K562 (cell line): ENCODE results near the gene PTCH2. TPM values are rescaled to one million over a fixed set of nuclear protein-coding genes. Genes with fewer than 3 reads are reported as not detected.

ENCODE experiments used
- CEBPG ChIP-seq, 3 experiments: fragments of 200-800 bp in 1 of 3; sonication (Bioruptor generic) in 1 of 3; sonication (generic) in 1 of 3; formaldehyde crosslinking in 1 of 3; IDR thresholded peaks in 2 of 3; conservative IDR thresholded peaks in 1 of 3; 2 replicates each; pipeline versions ENCODE4 v1.6.1 to v1.8.0; 2016 to 2022; ENCODE audit warnings: missing compliant biosample characterization in 2 of 3, missing genetic modification characterization in 2 of 3, mild to moderate bottlenecking in 1 of 3, missing genetic modification reagents in 1 of 3
- ETV5 ChIP-seq: sonication (generic); formaldehyde crosslinking; IDR thresholded peaks from 2 replicates; pipeline ENCODE4 v1.4.0; 2020; ENCODE audit warnings: low read depth, mild to moderate bottlenecking, missing genetic modification reagents
- FOXM1 ChIP-seq, 2 experiments: fragments of 450-650 bp in 1 of 2; sonication (generic) in 1 of 2; formaldehyde crosslinking in 1 of 2; IDR thresholded peaks; 2 replicates each; pipeline versions ENCODE4 v1.6.1 to v1.9.0; 2017 to 2022; ENCODE audit warnings: low read depth in 2 of 2, mild to moderate bottlenecking in 2 of 2, missing genetic modification reagents in 1 of 2, moderate library complexity in 1 of 2
- GATA2 ChIP-seq: sonication (generic); formaldehyde crosslinking; IDR thresholded peaks from 2 replicates; pipeline ENCODE4 v1.4.0; 2020; ENCODE audit warnings: mild to moderate bottlenecking, missing genetic modification reagents
- KAT7 ChIP-seq: sonication (generic); formaldehyde crosslinking; IDR thresholded peaks from 2 replicates; pipeline ENCODE4 v1.8.0; 2022; ENCODE audit warnings: missing genetic modification reagents, mild to moderate bottlenecking, borderline replicate concordance
- MLLT1 ChIP-seq, 2 experiments: fragments of 450-650 bp; IDR thresholded peaks; 2 replicates each; pipeline ENCODE4 v1.6.1; 2016
- NR3C1 ChIP-seq: sonication (generic); formaldehyde crosslinking; IDR thresholded peaks from 2 replicates; pipeline ENCODE4 v1.8.1; 2022; ENCODE audit warnings: missing genetic modification reagents
- RBFOX2 ChIP-seq: fragments of 200-400 bp; formaldehyde crosslinking; IDR thresholded peaks from 2 replicates; pipeline ENCODE4 v1.6.1; 2017; ENCODE audit warnings: low read depth, mild to moderate bottlenecking, low read length, moderate library complexity
- RBM14 ChIP-seq: fragments of 200-400 bp; formaldehyde crosslinking; IDR thresholded peaks from 2 replicates; pipeline ENCODE4 v1.6.1; 2018; ENCODE audit warnings: low read depth, mild to moderate bottlenecking, low read length, moderate library complexity, borderline replicate concordance; ENCODE audit not compliant: insufficient read depth
- SIN3A ChIP-seq, 2 experiments: fragments of 150-350 bp in 1 of 2; IDR thresholded peaks; 2 replicates each; pipeline ENCODE4 v1.6.1; 2011 to 2016; ENCODE audit warnings: borderline replicate concordance in 2 of 2, low read depth in 2 of 2, low read length in 2 of 2, mild to moderate bottlenecking in 2 of 2, moderate library complexity in 2 of 2; ENCODE audit not compliant: control insufficient read depth in 1 of 2
- TAF9B ChIP-seq: fragments of 450-650 bp; IDR thresholded peaks from 2 replicates; pipeline ENCODE4 v1.6.1; 2018; ENCODE audit warnings: mild to moderate bottlenecking; ENCODE audit not compliant: partially characterized antibody
- TBL1XR1 ChIP-seq, 2 experiments: IDR thresholded peaks; 2 replicates each; pipeline ENCODE4 v1.6.1; 2012; ENCODE audit warnings: improper control_type of control experiment in 2 of 2, low read length in 2 of 2, mild to moderate bottlenecking in 1 of 2
- TRIM28 ChIP-seq: fragments of 450-650 bp; IDR thresholded peaks from 2 replicates; pipeline ENCODE4 v1.6.1; 2017
- ZC3H8 ChIP-seq: fragments of 450-650 bp; IDR thresholded peaks from 2 replicates; pipeline ENCODE4 v1.6.1; 2017
- ZNF395 ChIP-seq: fragments of 200-800 bp; sonication (Bioruptor generic); IDR thresholded peaks from 2 replicates; pipeline ENCODE4 v1.6.1; 2017; ENCODE audit warnings: missing genetic modification characterization, missing compliant biosample characterization
- ZSCAN32 ChIP-seq: fragments of 450-650 bp; formaldehyde crosslinking; IDR thresholded peaks from 2 replicates; pipeline ENCODE4 v1.4.0; 2020; ENCODE audit warnings: mild to moderate bottlenecking, moderate library complexity
- polyA plus RNA-seq, 8 experiments: library from polyadenylated mRNA; depleted of rRNA in 4 of 8; stranded (reverse) in 5 of 8; unstranded in 3 of 8; fragments of >200 nt; fragmentation: Nextera tagmentation in 2 of 8; fragmentation: Illumina TruSeq in 1 of 8; extraction: Ambion mirVana in 2 of 8; extraction: Trizol in 1 of 8; gene quantifications; 2 replicates each; pipeline versions ENCODE4 v1.2.1 to v1.2.3, GENCODE V29; 2011 to 2014; ENCODE audit warnings: inconsistent platforms in 1 of 8, missing spikeins in 1 of 8
- total RNA-seq, 7 experiments: library from RNA; depleted of rRNA in 6 of 7; stranded (reverse); fragments of >200 nt in 6 of 7; fragmentation: Illumina TruSeq in 2 of 7; extraction: Trizol in 2 of 7; gene quantifications; 2 replicates each; pipeline versions ENCODE4 v1.2.1 to v1.2.3, GENCODE V29; 2011 to 2021; ENCODE audit warnings: low replicate concordance in 1 of 7
- TF ChIP-seq, protein P1 (sequence below): sonication (generic); formaldehyde crosslinking; IDR thresholded peaks from 2 replicates; pipeline ENCODE4 v1.8.0; 2022; ENCODE audit warnings: mild to moderate bottlenecking, missing genetic modification reagents
- TF ChIP-seq, protein P2 (sequence below): fragments of 450-650 bp; IDR thresholded peaks from 2 replicates; pipeline ENCODE4 v1.6.1; 2016; ENCODE audit warnings: borderline replicate concordance

Gene PTCH2
- total and polyA plus RNA-seq, 9 of the 15 experiments (the other 6 are each of a cell fraction or from before 2014, with no cell fraction given) = 0.15 to 27.3 (median 0.48) TPM; not detected in 1

GRCh38 chr1:44775930-44776729, 66.9 kb downstream of the PTCH2 start (continued):
- TF ChIP-seq KAT7 (CRISPR knock-in tag) (0 out of 2 replicates have a peak, but pooled peaks have one; percentile 22), MLLT1 (IDR thresholded peaks at IDR 0.05) (0 out of 4 replicates have a peak, but pooled peaks of 1 of the 2 experiments have one; percentile 40), ZSCAN32 (CRISPR knock-in tag) (no peak), NR3C1 (0 out of 2 replicates have a peak, but pooled peaks have one; percentile 86), TRIM28 (no peak), SIN3A (IDR thresholded peaks at IDR 0.05; ENCODE audit: borderline replicate concordance in 2 of 2, control insufficient read depth in 1 of 2, low read depth in 2 of 2, low read length in 2 of 2) (peak; percentile 35; a peak in 1 of 4 replicates), TAF9B (no peak), RBM14 (0 out of 2 replicates have a peak, but pooled peaks have one; percentile 94), TBL1XR1 (IDR thresholded peaks at IDR 0.05; ENCODE audit: low read length in 2 of 2) (no peak), ZC3H8 (no peak), ZNF395 (peak; percentile 34), RBFOX2 (peak; percentile 33), CEBPG (CRISPR knock-in tag; IDR thresholded peaks at IDR 0.05) (peak; percentile 53), CEBPG (tag; conservative IDR thresholded peaks at IDR 0.05 in 1 of 2, IDR thresholded peaks at IDR 0.05 in 1 of 2) (no peak), ETV5 (peak; percentile 69), FOXM1 (IDR thresholded peaks at IDR 0.05; ENCODE audit: low read depth) (no peak), FOXM1 (CRISPR knock-in tag; IDR thresholded peaks at IDR 0.05; ENCODE audit: low read depth) (peak; percentile 0), GATA2 (CRISPR knock-in tag) (0 out of 2 replicates have a peak, but pooled peaks have one; percentile 35)
- TF ChIP-seq, protein P1, sequence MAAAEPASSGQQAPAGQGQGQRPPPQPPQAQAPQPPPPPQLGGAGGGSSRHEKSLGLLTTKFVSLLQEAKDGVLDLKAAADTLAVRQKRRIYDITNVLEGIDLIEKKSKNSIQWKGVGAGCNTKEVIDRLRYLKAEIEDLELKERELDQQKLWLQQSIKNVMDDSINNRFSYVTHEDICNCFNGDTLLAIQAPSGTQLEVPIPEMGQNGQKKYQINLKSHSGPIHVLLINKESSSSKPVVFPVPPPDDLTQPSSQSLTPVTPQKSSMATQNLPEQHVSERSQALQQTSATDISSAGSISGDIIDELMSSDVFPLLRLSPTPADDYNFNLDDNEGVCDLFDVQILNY (CRISPR knock-in tag) = peak; percentile 52; the same call in 1 of the 2 replicates
- TF ChIP-seq, protein P2, sequence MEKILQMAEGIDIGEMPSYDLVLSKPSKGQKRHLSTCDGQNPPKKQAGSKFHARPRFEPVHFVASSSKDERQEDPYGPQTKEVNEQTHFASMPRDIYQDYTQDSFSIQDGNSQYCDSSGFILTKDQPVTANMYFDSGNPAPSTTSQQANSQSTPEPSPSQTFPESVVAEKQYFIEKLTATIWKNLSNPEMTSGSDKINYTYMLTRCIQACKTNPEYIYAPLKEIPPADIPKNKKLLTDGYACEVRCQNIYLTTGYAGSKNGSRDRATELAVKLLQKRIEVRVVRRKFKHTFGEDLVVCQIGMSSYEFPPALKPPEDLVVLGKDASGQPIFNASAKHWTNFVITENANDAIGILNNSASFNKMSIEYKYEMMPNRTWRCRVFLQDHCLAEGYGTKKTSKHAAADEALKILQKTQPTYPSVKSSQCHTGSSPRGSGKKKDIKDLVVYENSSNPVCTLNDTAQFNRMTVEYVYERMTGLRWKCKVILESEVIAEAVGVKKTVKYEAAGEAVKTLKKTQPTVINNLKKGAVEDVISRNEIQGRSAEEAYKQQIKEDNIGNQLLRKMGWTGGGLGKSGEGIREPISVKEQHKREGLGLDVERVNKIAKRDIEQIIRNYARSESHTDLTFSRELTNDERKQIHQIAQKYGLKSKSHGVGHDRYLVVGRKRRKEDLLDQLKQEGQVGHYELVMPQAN = peak; percentile 71
